GM21447 (cell line): Measurements from ENCODE around the gene PSME3.
"Not testable (repeated sequence)": the region's sequence is repeated elsewhere in the genome, so short reads cannot be mapped to it uniquely, and the experiment has no call there.

Experiments used
- ATAC-seq: cut with Tn5 transposase; IDR thresholded peaks from one replicate; pipeline ENCODE4 v1.9.1; 2021; ENCODE audit not compliant: unreplicated experiment

Gene PSME3

GRCh38 chr17:42873932-42874695 is 40.9 kb downstream of the PSME3 start:
- ATAC-seq, result not testable (repeated sequence)

GRCh38 chr17:42877037-42877436 is 43.8 kb downstream of the PSME3 start:
- ATAC-seq, result no peak

GRCh38 chr17:42878123-42878880 is 45.1 kb downstream of the PSME3 start:
- no peak for ATAC-seq

DNA sequence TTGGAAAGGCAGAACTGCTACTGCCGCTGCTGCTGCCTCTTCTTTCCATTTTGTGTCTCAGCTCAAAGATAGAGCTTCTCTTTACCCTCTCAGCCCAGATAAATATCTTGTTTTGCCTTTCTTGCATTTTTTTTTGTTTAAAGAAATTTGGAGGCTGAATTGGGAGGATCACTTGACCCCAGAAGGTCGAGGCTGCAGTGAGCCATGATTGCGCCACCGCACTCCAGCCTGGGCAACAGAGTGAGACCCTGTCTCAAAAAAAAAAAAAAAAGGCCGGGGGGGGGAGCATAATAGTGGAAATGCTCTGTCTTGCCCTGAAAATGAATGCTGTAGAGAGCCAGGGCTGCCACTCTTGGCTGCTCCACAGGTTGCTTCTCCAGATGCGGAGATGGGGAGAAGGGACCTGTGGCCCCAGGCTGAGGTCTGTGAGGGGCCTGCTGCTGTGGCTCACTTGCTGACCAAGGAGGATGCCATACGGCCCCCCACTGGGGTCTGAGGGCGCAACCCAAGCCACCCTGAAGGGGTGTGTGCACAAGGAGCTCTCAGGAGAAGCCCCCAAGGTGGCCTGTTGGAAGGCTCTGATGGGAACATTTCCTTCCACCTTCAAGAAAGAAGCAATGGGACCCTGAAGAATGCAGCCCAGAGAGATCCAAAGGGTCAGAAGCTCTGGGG is 45.9 kb downstream of the PSME3 start:
- no peak for ATAC-seq

GRCh38 chr17:42879596-42879985 is 46.4 kb downstream of the PSME3 start:
- ATAC-seq, result no peak

DNA sequence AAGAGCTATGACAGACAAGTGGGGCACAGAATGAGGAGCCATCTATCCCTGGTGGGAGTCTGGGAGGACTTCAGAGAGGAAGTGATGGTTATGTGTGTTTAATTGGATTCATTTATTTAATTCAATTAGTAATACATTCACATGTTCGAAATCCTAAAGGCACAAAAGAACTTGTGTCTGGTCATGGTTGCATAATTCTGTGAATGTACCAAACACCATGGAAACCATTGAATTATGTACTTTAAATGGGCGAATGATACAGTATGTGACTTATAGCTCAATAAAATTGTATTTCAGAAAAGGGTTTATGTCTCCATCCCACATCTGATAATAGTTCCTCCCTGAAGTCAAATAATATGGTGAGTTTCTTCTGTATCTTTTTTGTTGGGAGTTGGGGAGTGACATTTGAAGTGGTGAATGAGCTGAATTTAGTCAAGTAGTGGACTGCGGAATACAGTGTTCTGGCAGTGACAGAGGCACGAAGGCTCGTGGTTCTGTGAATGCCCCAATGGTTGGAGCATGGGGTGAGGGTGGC is 47.6 kb downstream of the PSME3 start:
- no peak for ATAC-seq

DNA sequence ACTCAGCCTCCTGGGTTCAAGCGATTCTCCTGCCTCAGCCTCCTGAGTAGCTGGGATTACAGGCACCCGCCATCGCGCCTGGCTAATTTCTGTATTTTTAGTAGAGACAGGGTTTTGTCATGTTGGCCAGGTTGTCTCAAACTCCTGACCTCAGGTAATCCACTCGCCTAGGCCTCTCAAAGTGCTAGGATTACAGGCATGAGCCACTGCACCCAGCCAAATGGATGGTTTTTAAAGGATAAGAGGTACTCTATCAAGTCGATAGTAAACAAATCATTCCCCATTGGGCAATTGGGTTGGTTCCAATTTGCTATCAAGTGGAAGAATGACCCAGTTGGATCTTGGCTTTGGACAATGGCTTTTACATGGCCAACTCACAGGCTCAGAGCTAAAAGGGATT is 48.5 kb downstream of the PSME3 start:
- not testable (repeated sequence) for ATAC-seq

GRCh38 chr17:42882166-42882565 is 49.0 kb downstream of the PSME3 start:
- no peak for ATAC-seq

DNA sequence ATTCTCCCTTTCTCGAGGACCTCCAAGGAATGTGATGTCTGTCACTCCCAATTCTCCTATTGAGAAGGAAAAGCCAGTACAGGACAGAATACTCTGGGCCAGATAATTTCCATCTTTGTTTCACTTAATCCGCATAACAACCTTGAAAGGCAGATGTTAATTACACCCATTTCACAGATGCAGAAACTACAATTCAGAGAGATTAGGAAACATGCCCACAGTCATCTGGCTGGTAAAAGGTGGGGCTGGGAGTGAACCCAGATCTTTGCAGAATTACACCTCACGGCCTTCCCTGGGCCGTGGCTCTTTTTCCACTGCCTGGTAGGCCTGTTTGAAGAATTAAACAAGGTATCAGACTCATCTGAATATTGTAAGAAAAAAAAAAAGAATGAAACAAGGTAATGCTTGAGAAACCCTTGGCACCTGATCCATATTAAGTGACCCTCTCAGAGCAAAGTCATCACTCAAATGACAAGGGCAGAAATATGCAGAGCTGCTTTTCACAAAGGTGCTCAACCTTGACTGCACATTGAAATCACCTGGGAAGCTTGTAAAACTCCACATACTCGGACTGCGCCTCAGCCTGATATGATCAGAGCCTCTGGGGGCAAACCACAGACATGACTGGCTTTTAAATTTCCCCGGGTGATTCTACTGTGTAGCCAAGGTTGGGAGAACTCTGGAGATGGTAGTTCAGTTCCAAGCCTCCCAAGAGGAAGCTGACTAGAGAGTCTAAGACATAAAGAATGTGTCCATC is 50.8 kb downstream of the PSME3 start:
- ATAC-seq, result no peak

DNA sequence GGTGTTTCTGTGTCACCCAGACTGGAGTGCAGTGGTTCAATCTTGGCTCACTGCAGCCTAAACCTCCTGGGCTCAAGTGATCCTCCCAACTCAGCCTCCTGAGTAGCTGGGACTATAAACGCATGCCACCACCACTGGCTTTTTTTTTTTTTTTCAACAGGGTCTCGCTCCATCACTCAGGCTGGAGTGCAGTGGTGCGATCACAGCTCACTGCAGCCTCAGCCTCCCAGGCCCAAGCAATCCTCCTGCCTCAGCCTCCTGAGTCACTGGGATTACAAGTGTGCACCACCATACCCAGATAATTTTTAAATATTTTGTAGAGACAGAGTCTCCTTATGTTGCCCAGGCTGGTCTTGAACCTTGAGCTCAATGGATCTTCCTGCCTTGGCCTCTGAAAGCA is 52.6 kb downstream of the PSME3 start:
- not testable (repeated sequence) for ATAC-seq

GRCh38 chr17:42886283-42887176 is 53.3 kb downstream of the PSME3 start:
- ATAC-seq, result no peak

GRCh38 chr17:42889809-42890208 is 56.6 kb downstream of the PSME3 start:
- no peak for ATAC-seq

GRCh38 chr17:42891539-42892152 is 58.4 kb downstream of the PSME3 start:
- no peak for ATAC-seq

DNA sequence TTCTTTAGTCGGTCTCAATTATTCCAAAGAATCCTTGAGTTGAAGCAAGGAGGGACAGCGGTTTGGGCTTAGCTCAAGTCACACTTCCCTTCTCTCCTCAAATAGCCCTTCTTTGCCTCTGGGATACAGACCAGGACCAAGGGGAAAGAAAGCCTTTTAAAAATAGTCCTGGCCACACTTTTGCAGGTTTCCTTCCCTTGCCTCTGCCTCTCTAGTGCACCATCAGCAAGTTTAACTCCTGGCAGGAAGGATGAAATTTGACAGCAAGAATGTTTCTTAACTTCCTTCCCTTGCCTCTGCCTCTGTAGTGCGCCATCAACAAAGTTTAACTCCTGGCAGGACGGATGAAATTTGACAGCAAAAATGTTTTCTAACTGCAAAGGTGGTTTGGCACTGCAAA is 60.2 kb downstream of the PSME3 start:
- no peak for ATAC-seq
